ENCODE results near the gene ZNF407. TPM values are rescaled to one million over a fixed set of nuclear protein-coding genes. Genes with fewer than 3 reads are reported as not detected.

The ZNF407 gene
- total and polyA plus RNA-seq, 4 donors = 1.9 to 16.5 (median 6.6) TPM

GRCh38 chr18:74610860-74611259 is 13.2 kb downstream of the ZNF407 start:
- Histone ChIP-seq H3K4me1 (ENCODE audit: control insufficient read depth in 4 of 4, insufficient read depth in 4 of 4, low read length in 3 of 4) (peaks cover 0 to 3% (median 0%) of the 10 kb centered on the region in 4 donors), H3K27ac (ENCODE audit: low read depth in 1 of 2, low read length in 2 of 2) (no peak overlapping the region), H3K4me3 (ENCODE audit: low read depth in 1 of 3, low read length in 3 of 3) (no peak overlapping the region), H3K36me3 (ENCODE audit: control insufficient read depth in 4 of 4, insufficient read depth in 3 of 4, low read depth in 1 of 4, low read length in 3 of 4) (no peaks in the 10 kb centered on the region), H3K9ac (ENCODE audit: low read depth in 1 of 2, low read length in 2 of 2) (no peak overlapping the region), H3K9me3 (ENCODE audit: control insufficient read depth in 4 of 4, low read length in 3 of 4) (peaks cover 0 to 1% (median 0%) of the 10 kb centered on the region in 4 donors), H3K27me3 (ENCODE audit: control insufficient read depth in 4 of 4, insufficient read depth in 4 of 4, low read length in 3 of 4) (no peaks in the 10 kb centered on the region)
- TF ChIP-seq HNF4G (IDR thresholded peaks at IDR 0.05) (no peak), REST (IDR thresholded peaks at IDR 0.05) (no peak), ZBTB33 (IDR thresholded peaks at IDR 0.05) (no peak), SP1 (IDR thresholded peaks at IDR 0.05) (no peak), RAD21 (IDR thresholded peaks at IDR 0.05) (no peak), EGR1 (IDR thresholded peaks at IDR 0.05; ENCODE audit: low read depth in 2 of 2) (no peak), JUND (IDR thresholded peaks at IDR 0.05) (no peak), YY1 (IDR thresholded peaks at IDR 0.05) (no peak), FOXA2 (IDR thresholded peaks at IDR 0.05) (no peak), TAF1 (conservative IDR thresholded peaks at IDR 0.05) (no peak), MAX (IDR thresholded peaks at IDR 0.05) (no peak), CTCF (IDR thresholded peaks at IDR 0.05; ENCODE audit: low read depth, low read length, missing input control) (no peak)
- WGBS = 85% methylated on average over 1 of the region's 1 CpG
- no peak for DNase-seq (ENCODE audit: low spot score)

GRCh38 chr18:74611765-74612164 is 14.1 kb downstream of the ZNF407 start:
- WGBS = 98% methylated on average over 4 of the region's 4 CpGs
- Histone ChIP-seq H3K27me3 (ENCODE audit: control insufficient read depth in 4 of 4, insufficient read depth in 4 of 4, low read length in 3 of 4) (no peaks in the 10 kb centered on the region), H3K9ac (ENCODE audit: low read depth in 1 of 2, low read length in 2 of 2) (no peak overlapping the region), H3K4me1 (ENCODE audit: control insufficient read depth in 4 of 4, insufficient read depth in 4 of 4, low read length in 3 of 4) (peaks cover 0 to 3% (median 0%) of the 10 kb centered on the region in 4 donors), H3K4me3 (ENCODE audit: low read depth in 1 of 3, low read length in 3 of 3) (no peak overlapping the region), H3K36me3 (ENCODE audit: control insufficient read depth in 4 of 4, insufficient read depth in 3 of 4, low read depth in 1 of 4, low read length in 3 of 4) (no peaks in the 10 kb centered on the region), H3K9me3 (ENCODE audit: control insufficient read depth in 4 of 4, low read length in 3 of 4) (peaks cover 0 to 1% (median under 1%) of the 10 kb centered on the region in 4 donors), H3K27ac (ENCODE audit: low read depth in 1 of 2, low read length in 2 of 2) (no peak overlapping the region)
- no peak for DNase-seq (ENCODE audit: low spot score)
- TF ChIP-seq YY1 (IDR thresholded peaks at IDR 0.05) (no peak), REST (IDR thresholded peaks at IDR 0.05) (no peak), HNF4G (IDR thresholded peaks at IDR 0.05) (no peak), ZBTB33 (IDR thresholded peaks at IDR 0.05) (no peak), RXRA (IDR thresholded peaks at IDR 0.05) (no peak), NR2F2 (IDR thresholded peaks at IDR 0.05) (no peak), MAX (IDR thresholded peaks at IDR 0.05) (no peak), CTCF (IDR thresholded peaks at IDR 0.05; ENCODE audit: low read depth, low read length, missing input control) (no peak)
